Liver (tissue), 9 donors: ENCODE measurements around the gene PLEKHN1. TPM values are rescaled to one million over a fixed set of nuclear protein-coding genes. Genes with fewer than 3 reads are reported as not detected.

Experiments
- DNase-seq: peaks from one replicate; pipeline ENCODE4 v3.0.0-alpha.2; 2017; ENCODE audit warnings: low spot score
- H3K27ac ChIP-seq, 2 donors: one replicate each; pipeline ENCODE4 v1.7.0; 2013; ENCODE audit warnings: inconsistent platforms in 2 of 2, low read length in 2 of 2, control low read depth in 1 of 2, low read depth in 1 of 2, mild to moderate bottlenecking in 1 of 2
- H3K27me3 ChIP-seq, 4 donors: one replicate each; pipeline versions ENCODE4 v1.6.1 to v1.7.0; 2013; ENCODE audit warnings: low read length in 3 of 4, inconsistent platforms in 1 of 4, mild to moderate bottlenecking in 1 of 4, moderate library complexity in 1 of 4; ENCODE audit not compliant: control insufficient read depth in 4 of 4, insufficient read depth in 4 of 4
- H3K36me3 ChIP-seq, 4 donors: one replicate each; pipeline versions ENCODE4 v1.6.1 to v1.7.0; 2013; ENCODE audit warnings: low read length in 3 of 4, mild to moderate bottlenecking in 3 of 4, low read depth in 1 of 4, moderate library complexity in 1 of 4; ENCODE audit not compliant: control insufficient read depth in 4 of 4, insufficient read depth in 3 of 4
- H3K4me1 ChIP-seq, 4 donors: one replicate each; pipeline versions ENCODE4 v1.6.1 to v1.7.0; 2013; ENCODE audit warnings: low read length in 3 of 4, mild to moderate bottlenecking in 3 of 4, moderate library complexity in 1 of 4; ENCODE audit not compliant: control insufficient read depth in 4 of 4, insufficient read depth in 4 of 4
- H3K4me3 ChIP-seq, 3 donors: one replicate each; pipeline versions ENCODE4 v1.6.1 to v1.7.0; 2013; ENCODE audit warnings: low read length in 3 of 3, control low read depth in 1 of 3, low read depth in 1 of 3, mild to moderate bottlenecking in 1 of 3
- H3K9ac ChIP-seq, 2 donors: one replicate each; pipeline ENCODE4 v1.7.0; 2013; ENCODE audit warnings: low read length in 2 of 2, mild to moderate bottlenecking in 2 of 2, moderate library complexity in 2 of 2, control low read depth in 1 of 2, low read depth in 1 of 2
- H3K9me3 ChIP-seq, 4 donors: one replicate each; pipeline versions ENCODE4 v1.6.1 to v1.7.0; 2013; ENCODE audit warnings: low read length in 3 of 4; ENCODE audit not compliant: control insufficient read depth in 4 of 4
- ATF3 ChIP-seq: IDR thresholded peaks from 2 replicates; pipeline ENCODE4 v1.6.1; 2016; ENCODE audit warnings: antibody characterized with exemption
- FOXA1 ChIP-seq: IDR thresholded peaks from 2 replicates; pipeline ENCODE4 v1.6.1; 2016; ENCODE audit warnings: antibody characterized with exemption
- FOXA2 ChIP-seq: IDR thresholded peaks from 2 replicates; pipeline ENCODE4 v1.6.1; 2016; ENCODE audit warnings: antibody characterized with exemption
- GABPA ChIP-seq, 2 donors: IDR thresholded peaks in 1 of 2; conservative IDR thresholded peaks in 1 of 2; 2 replicates each; pipeline ENCODE4 v1.6.1; 2016; ENCODE audit warnings: antibody characterized with exemption in 2 of 2, mild to moderate bottlenecking in 1 of 2, moderate library complexity in 1 of 2
- HNF4A ChIP-seq, 2 donors: conservative IDR thresholded peaks; 2 replicates each; pipeline ENCODE4 v1.6.1; 2016; ENCODE audit warnings: antibody characterized with exemption in 2 of 2, mild to moderate bottlenecking in 2 of 2
- HNF4G ChIP-seq: IDR thresholded peaks from 2 replicates; pipeline ENCODE4 v1.6.1; 2016; ENCODE audit warnings: antibody characterized with exemption
- JUND ChIP-seq, 2 donors: IDR thresholded peaks; 2 replicates each; pipeline ENCODE4 v1.6.1; 2016; ENCODE audit warnings: antibody characterized with exemption in 2 of 2
- MAX ChIP-seq: IDR thresholded peaks from 2 replicates; pipeline ENCODE4 v1.6.1; 2016; ENCODE audit warnings: antibody characterized with exemption
- NR2F2 ChIP-seq: IDR thresholded peaks from 2 replicates; pipeline ENCODE4 v1.6.1; 2016; ENCODE audit warnings: antibody characterized with exemption
- RAD21 ChIP-seq, 2 donors: IDR thresholded peaks; 2 replicates each; pipeline ENCODE4 v1.6.1; 2016; ENCODE audit warnings: antibody characterized with exemption in 2 of 2, mild to moderate bottlenecking in 2 of 2
- REST ChIP-seq: IDR thresholded peaks from 2 replicates; pipeline ENCODE4 v1.6.1; 2016; ENCODE audit warnings: antibody characterized with exemption, mild to moderate bottlenecking
- RXRA ChIP-seq, 2 donors: IDR thresholded peaks; 2 replicates each; pipeline ENCODE4 v1.6.1; 2017 to 2018; ENCODE audit warnings: antibody characterized with exemption in 2 of 2, mild to moderate bottlenecking in 1 of 2
- SP1 ChIP-seq: IDR thresholded peaks from 2 replicates; pipeline ENCODE4 v1.6.1; 2018; ENCODE audit warnings: antibody characterized with exemption, mild to moderate bottlenecking
- ZBTB33 ChIP-seq: IDR thresholded peaks from 2 replicates; pipeline ENCODE4 v1.6.1; 2016; ENCODE audit warnings: antibody characterized with exemption
- WGBS: extraction: QIAGEN DNeasy Blood & Tissue Kit; methylation state at CpG from one replicate; pipeline ENCODE4 v1.1.7; 2013; 5-methylcytosine and 5-hydroxymethylcytosine counted together
- polyA plus RNA-seq, 2 donors: library from polyadenylated mRNA; stranded (reverse) in 1 of 2; unstranded in 1 of 2; fragments of 200-250 nt in 1 of 2; fragments of >200 nt in 1 of 2; fragmentation: Nextera tagmentation in 1 of 2; extraction: Ambion mirVana in 1 of 2; gene quantifications; one replicate each; pipeline versions ENCODE4 v1.2.1 to v1.2.3, GENCODE V29; 2013 to 2015
- total RNA-seq, 2 donors: library from RNA; depleted of rRNA; stranded (reverse); fragments of >200 nt; gene quantifications; one replicate each; pipeline ENCODE4 v1.2.3, GENCODE V29; 2014
- donor health status: healthy.
- donor health status: healthy.
- donor health status: healthy.
- donor health status: healthy.
- donor health status: healthy.

The PLEKHN1 gene
- total and polyA plus RNA-seq, 4 donors, result 0.17 to 0.18 TPM; not detected in 2

GRCh38 chr1:959731-960362 lies 6.4 kb upstream of the PLEKHN1 start:
- peaks cover 8 to 18% (median 13%) of the 10 kb centered on the region in 4 donors for H3K36me3 ChIP-seq
- H3K27me3 ChIP-seq, result no peaks in the 10 kb centered on the region
- peaks cover 13 to 33% (median 20%) of the 10 kb centered on the region in 4 donors for H3K4me1 ChIP-seq
- no peak overlapping the region for H3K9ac ChIP-seq
- H3K27ac ChIP-seq, result no peak overlapping the region
- peak overlapping the region in 2 of 3 donors; percentile 45 to 94 for H3K4me3 ChIP-seq
- DNase-seq, result no peak
- no peaks in the 10 kb centered on the region for H3K9me3 ChIP-seq
- TF ChIP-seq NR2F2, result no peak
- TF ChIP-seq HNF4A (conservative IDR thresholded peaks at IDR 0.05), result no peak
- no peak for TF ChIP-seq RXRA (IDR thresholded peaks at IDR 0.05)
- no peak for TF ChIP-seq GABPA (IDR thresholded peaks at IDR 0.05 in 1 of 2, conservative IDR thresholded peaks at IDR 0.05 in 1 of 2)
- TF ChIP-seq JUND (IDR thresholded peaks at IDR 0.05), result no peak
- TF ChIP-seq MAX, result no peak
- TF ChIP-seq ZBTB33, result no peak
- TF ChIP-seq ATF3, result no peak
- TF ChIP-seq RAD21 (IDR thresholded peaks at IDR 0.05), result no peak
- TF ChIP-seq FOXA1, result no peak
- TF ChIP-seq FOXA2, result no peak
- TF ChIP-seq HNF4G, result no peak
- no peak for TF ChIP-seq SP1
- TF ChIP-seq REST, result no peak
- 32% methylated on average over 57 of the region's 57 CpGs for WGBS

- Histone ChIP-seq H3K27ac (no peak within 1 kb of the TSS), H3K36me3 (peaks cover 7 to 11% (median 10%) of the 10 kb centered on the region in 4 donors), H3K27me3 (no peaks in the 10 kb centered on the region), H3K9me3 (no peaks in the 10 kb centered on the region), H3K9ac (no peak within 1 kb of the TSS), H3K4me1 (peaks cover 13 to 33% (median 20%) of the 10 kb centered on the region in 4 donors), H3K4me3 (peak within 1 kb of the TSS in 2 of 3 donors; percentile 51 to 94)
- DNase-seq, result peak; percentile 85
- TF ChIP-seq HNF4G, result no peak
- no peak for TF ChIP-seq JUND (IDR thresholded peaks at IDR 0.05)
- no peak for TF ChIP-seq REST
- peak in 1 of 2 donors; percentile 27 for TF ChIP-seq GABPA (IDR thresholded peaks at IDR 0.05 in 1 of 2, conservative IDR thresholded peaks at IDR 0.05 in 1 of 2)
- no peak for TF ChIP-seq SP1
- WGBS, result 1% methylated on average over 109 of the region's 109 CpGs
These were observed 5.7 kb upstream of the PLEKHN1 start, which contains the start of gene KLHL17 for GRCh38 chr1:960363-961131. TSS of gene KLHL17 (plus strand) at chr1:960584. CDS start at chr1:960694, 110 bp downstream.
